Endothelial cell of umbilical vein (primary cell): Measurements from ENCODE around the gene IP6K3. TPM values are rescaled to one million over a fixed set of nuclear protein-coding genes. Genes with fewer than 3 reads are reported as not detected.

Source experiments
- BruUV-seq: library from RNA; stranded (reverse); fragments of 400-500 nt; replicated peaks from 2 replicates; lab custom pipeline; 2021; lab: Mats Ljungman, UMichigan
- CTCF ChIA-PET: fragments of 300-600, 350-600 bp; sonication (Branson Sonifier 250); formaldehyde crosslinking; loops from one replicate; lab custom pipeline; 2021; ENCODE audit warnings: antibody characterized with exemption, inconsistent platforms; lab: Charles Lee
- POLR2A ChIA-PET: fragments of 300-600, 350-600 bp; sonication (Branson Sonifier 250); formaldehyde crosslinking; loops from one replicate; lab custom pipeline; 2021; ENCODE audit warnings: antibody characterized with exemption, inconsistent platforms; lab: Charles Lee
- DNase-seq: peaks from one replicate; pipeline ENCODE4 v3.0.0-alpha.2; 2011; ENCODE audit warnings: low read depth, low spot score
- FAIRE-seq: peaks from 2 replicates; lab custom pipeline; 2011; peaks lifted over from hg19 to GRCh38; lab: Jason Lieb, UNC
- H2AFZ ChIP-seq: 2 replicates; pipeline ENCODE4 v1.6.0; 2012; ENCODE audit warnings: low read depth, low read length, control low read depth, inconsistent platforms
- H3K27ac ChIP-seq: 2 replicates; pipeline ENCODE4 v1.5.1; 2011; ENCODE audit warnings: low read depth, mild to moderate bottlenecking, control low read depth, low read length, moderate library complexity; ENCODE audit not compliant: insufficient read depth
- H3K27me3 ChIP-seq, 2 experiments: 2 replicates each; pipeline versions ENCODE4 v1.6.0 to v1.6.1; 2011; ENCODE audit warnings: low read length in 2 of 2, mixed read lengths in 1 of 2; ENCODE audit not compliant: control insufficient read depth in 2 of 2, insufficient read depth in 2 of 2
- H3K36me3 ChIP-seq, 2 experiments: 2 replicates in 1 of 2; 3 replicates in 1 of 2; pipeline ENCODE4 v1.5.1; 2011; ENCODE audit warnings: low read length in 2 of 2, mild to moderate bottlenecking in 1 of 2, moderate library complexity in 1 of 2; ENCODE audit not compliant: control insufficient read depth in 2 of 2, insufficient read depth in 2 of 2; ENCODE audit errors: extremely low read depth in 1 of 2
- H3K4me1 ChIP-seq: 3 replicates; pipeline ENCODE4 v1.5.1; 2011; ENCODE audit warnings: mild to moderate bottlenecking, low read length; ENCODE audit not compliant: control insufficient read depth, insufficient read depth; ENCODE audit errors: extremely low read depth
- H3K4me2 ChIP-seq: 2 replicates; pipeline ENCODE4 v1.6.1; 2011; ENCODE audit warnings: low read length, control low read depth, mixed read lengths; ENCODE audit not compliant: insufficient read depth
- H3K4me3 ChIP-seq, 3 experiments: fragments of 200-600 bp in 1 of 3; sonication (generic), shearing (Covaris generic) in 1 of 3; replicated peaks in 1 of 3; 2 replicates each; pipeline ENCODE4 v1.5.1; 2011 to 2016; ENCODE audit warnings: control low read depth in 3 of 3, low read length in 3 of 3, mild to moderate bottlenecking in 2 of 3, inconsistent platforms in 1 of 3, low read depth in 1 of 3, moderate library complexity in 1 of 3; ENCODE audit not compliant: insufficient read depth in 1 of 3
- H3K79me2 ChIP-seq: 2 replicates; pipeline ENCODE4 v1.6.0; 2012; ENCODE audit warnings: low read length, inconsistent platforms; ENCODE audit not compliant: control insufficient read depth, insufficient read depth
- H3K9ac ChIP-seq: replicated peaks from 2 replicates; pipeline ENCODE3; 2011; ENCODE audit warnings: low read length, control low read depth; ENCODE audit not compliant: insufficient read depth; ENCODE audit errors: extremely low read depth
- H3K9me1 ChIP-seq: replicated peaks from 3 replicates; pipeline ENCODE4 v1.6.0; 2011; ENCODE audit warnings: mild to moderate bottlenecking, low read length; ENCODE audit not compliant: control insufficient read depth, insufficient read depth; ENCODE audit errors: extremely low read depth
- H3K9me3 ChIP-seq: replicated peaks from 2 replicates; pipeline ENCODE4 v1.5.1; 2012; ENCODE audit warnings: low read length, inconsistent platforms; ENCODE audit not compliant: control insufficient read depth, insufficient read depth
- H4K20me1 ChIP-seq: replicated peaks from 2 replicates; pipeline ENCODE3; 2011; ENCODE audit warnings: mild to moderate bottlenecking, low read length; ENCODE audit not compliant: control insufficient read depth, insufficient read depth; ENCODE audit errors: extremely low read depth
- EZH2 ChIP-seq: IDR thresholded peaks from 2 replicates; pipeline ENCODE4 v1.6.1; 2012; ENCODE audit warnings: borderline replicate concordance, low read depth, mild to moderate bottlenecking, moderate library complexity, low read length, inconsistent platforms; ENCODE audit not compliant: severe bottlenecking
- FOS ChIP-seq: IDR thresholded peaks from 2 replicates; pipeline ENCODE4 v1.6.1; 2011; ENCODE audit warnings: mild to moderate bottlenecking, low read length, moderate library complexity, borderline replicate concordance; ENCODE audit not compliant: insufficient read depth
- GATA2 ChIP-seq: IDR thresholded peaks from 2 replicates; pipeline ENCODE4 v1.7.0; 2011; ENCODE audit warnings: low read depth, mild to moderate bottlenecking, moderate library complexity, mixed read lengths, low read length; ENCODE audit not compliant: insufficient read length, insufficient read depth
- JUN ChIP-seq: IDR thresholded peaks from 2 replicates; pipeline ENCODE4 v1.6.1; 2011; ENCODE audit warnings: borderline replicate concordance, low read depth; ENCODE audit not compliant: insufficient read length, insufficient read depth
- MYC ChIP-seq: IDR thresholded peaks from one replicate; pipeline ENCODE4 v1.6.1; 2011; ENCODE audit warnings: mild to moderate bottlenecking, low read depth, low read length
- POLR2A ChIP-seq: IDR thresholded peaks from 2 replicates; pipeline ENCODE4 v1.6.1; 2012; ENCODE audit warnings: low read depth, mild to moderate bottlenecking, control low read depth, low read length
- POLR2AphosphoS5 ChIP-seq: IDR thresholded peaks from 2 replicates; pipeline ENCODE4 v1.6.1; 2012; ENCODE audit warnings: low read depth, mild to moderate bottlenecking, control low read depth, low read length, moderate library complexity; ENCODE audit not compliant: insufficient read depth
- dilution Hi-C: fragments of 300-500 bp; cut with MboI; formaldehyde crosslinking; loops from one replicate; pipeline ENCODE4 v1.15.0; 2019; ENCODE audit warnings: low sequenced_read_pairs; ENCODE audit not compliant: extremely low pct_ligation_motif_present
- intact Hi-C: fragments of 100-400 bp; cut with micrococcal nuclease; formaldehyde crosslinking; loops from one replicate; pipeline ENCODE4 v1.10.0; 2022
- polyA plus RNA-seq, 4 experiments: library from polyadenylated mRNA; depleted of rRNA in 3 of 4; stranded (reverse) in 3 of 4; unstranded in 1 of 4; fragments of >200 nt; gene quantifications; 2 replicates each; pipeline versions ENCODE4 v1.2.1 to v1.2.3, GENCODE V29; 2011 to 2012; ENCODE audit warnings: missing spikeins in 1 of 4
- total RNA-seq: library from RNA; stranded (reverse); gene quantifications from 2 replicates; pipeline ENCODE4 v1.2.3, GENCODE V29; 2021
- TF ChIP-seq, protein P1 (sequence below): IDR thresholded peaks from 2 replicates; pipeline ENCODE4 v1.6.1; 2011; ENCODE audit not compliant: insufficient read depth, insufficient read length
- TF ChIP-seq, protein P2 (sequence below), 2 donors: IDR thresholded peaks; 1 replicate in 1 of 2; 2 replicates in 1 of 2; pipeline ENCODE4 v1.5.1; 2011; ENCODE audit warnings: low read length in 2 of 2, mild to moderate bottlenecking in 2 of 2, moderate library complexity in 2 of 2, control low read depth in 1 of 2, inconsistent platforms in 1 of 2, low read depth in 1 of 2; ENCODE audit not compliant: insufficient read depth in 1 of 2; ENCODE audit errors: extremely low read depth in 1 of 2

The IP6K3 gene
- total and polyA plus RNA-seq, 2 donors (not counting 3 experiments of a cell fraction or from before 2014, with no cell fraction given): not detected

DNA sequence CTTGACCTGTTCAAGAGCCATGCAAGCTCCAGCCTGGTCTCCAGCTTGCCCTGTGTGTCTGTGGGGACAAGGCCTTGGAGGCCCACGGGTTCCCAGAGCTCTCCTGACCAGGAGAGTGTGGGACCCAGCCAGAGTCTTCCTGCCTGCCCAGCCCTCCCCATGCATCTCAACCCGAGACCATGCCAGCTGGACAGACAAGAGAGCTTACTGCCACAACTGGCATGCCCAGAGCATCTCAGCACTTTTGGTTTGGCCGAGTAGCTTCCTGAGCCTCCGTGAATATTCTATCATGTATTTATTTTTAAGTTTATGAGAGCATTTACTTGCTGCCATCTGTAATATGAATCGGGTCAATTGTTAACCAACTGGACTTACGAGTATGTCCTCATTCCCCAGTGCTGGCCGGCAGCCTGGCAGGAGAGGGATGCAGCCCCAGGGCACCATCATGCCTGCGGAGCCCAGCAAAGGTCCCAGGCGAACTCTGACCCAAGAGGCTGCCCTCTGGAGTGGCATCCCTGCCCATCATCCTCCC lies 14.9 kb downstream of the IP6K3 start:
- POLR2A ChIA-PET: no interaction called here
- DNase-seq (no peak), FAIRE-seq (no peak)
- Histone ChIP-seq H3K36me3 (no peaks in the 10 kb centered on the region), H2AFZ (no peak overlapping the region), H4K20me1 (no peaks in the 10 kb centered on the region), H3K4me2 (no peak overlapping the region), H3K27ac (no peak overlapping the region), H3K27me3 (peaks cover 0 to 3% of the 10 kb centered on the region in 2 experiments), H3K4me3 (no peak overlapping the region), H3K79me2 (no peaks in the 10 kb centered on the region), H3K4me1 (no peaks in the 10 kb centered on the region), H3K9ac (no peak overlapping the region), H3K9me1 (no peaks in the 10 kb centered on the region), H3K9me3 (no peaks in the 10 kb centered on the region)
- BruUV-seq: no TSS peak
- TF ChIP-seq MYC: no peak
- TF ChIP-seq, protein P1, sequence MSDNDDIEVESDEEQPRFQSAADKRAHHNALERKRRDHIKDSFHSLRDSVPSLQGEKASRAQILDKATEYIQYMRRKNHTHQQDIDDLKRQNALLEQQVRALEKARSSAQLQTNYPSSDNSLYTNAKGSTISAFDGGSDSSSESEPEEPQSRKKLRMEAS: no peak
- TF ChIP-seq, protein P2, sequence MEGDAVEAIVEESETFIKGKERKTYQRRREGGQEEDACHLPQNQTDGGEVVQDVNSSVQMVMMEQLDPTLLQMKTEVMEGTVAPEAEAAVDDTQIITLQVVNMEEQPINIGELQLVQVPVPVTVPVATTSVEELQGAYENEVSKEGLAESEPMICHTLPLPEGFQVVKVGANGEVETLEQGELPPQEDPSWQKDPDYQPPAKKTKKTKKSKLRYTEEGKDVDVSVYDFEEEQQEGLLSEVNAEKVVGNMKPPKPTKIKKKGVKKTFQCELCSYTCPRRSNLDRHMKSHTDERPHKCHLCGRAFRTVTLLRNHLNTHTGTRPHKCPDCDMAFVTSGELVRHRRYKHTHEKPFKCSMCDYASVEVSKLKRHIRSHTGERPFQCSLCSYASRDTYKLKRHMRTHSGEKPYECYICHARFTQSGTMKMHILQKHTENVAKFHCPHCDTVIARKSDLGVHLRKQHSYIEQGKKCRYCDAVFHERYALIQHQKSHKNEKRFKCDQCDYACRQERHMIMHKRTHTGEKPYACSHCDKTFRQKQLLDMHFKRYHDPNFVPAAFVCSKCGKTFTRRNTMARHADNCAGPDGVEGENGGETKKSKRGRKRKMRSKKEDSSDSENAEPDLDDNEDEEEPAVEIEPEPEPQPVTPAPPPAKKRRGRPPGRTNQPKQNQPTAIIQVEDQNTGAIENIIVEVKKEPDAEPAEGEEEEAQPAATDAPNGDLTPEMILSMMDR (IDR thresholded peaks at IDR 0.05; ENCODE audit: extremely low read depth in 1 of 2, insufficient read depth in 1 of 2, low read depth in 1 of 2, low read length in 2 of 2): no peak
- TF ChIP-seq GATA2: no peak
- no peak for TF ChIP-seq JUN
- no peak for TF ChIP-seq POLR2A
- TF ChIP-seq EZH2: no peak
- no peak for TF ChIP-seq POLR2AphosphoS5
- TF ChIP-seq FOS: no peak
- CTCF ChIA-PET: interaction anchor here (1.4 kb wide), 1 partner anchor 20 kb away, joined by 3 read pairs; the partner anchor contains the start of gene UQCC2
- intact Hi-C loops (no loop called here), dilution Hi-C loops (no loop called here)
